Breast epithelium (tissue), 4 donors: ENCODE results near the gene SDF2. TPM values are rescaled to one million over a fixed set of nuclear protein-coding genes. Genes with fewer than 3 reads are reported as not detected.

Experiments
- DNase-seq, 2 donors: peaks; one replicate each; pipeline ENCODE4 v3.0.0-alpha.2; 2019; ENCODE audit warnings: low spot score in 2 of 2
- H3K27ac ChIP-seq, 2 donors: fragments of 200-600 bp; sonication (generic) in 1 of 2; one replicate each; pipeline ENCODE4 v1.5.1; 2016 to 2019; ENCODE audit warnings: mild to moderate bottlenecking in 1 of 2
- H3K27me3 ChIP-seq, 2 donors: fragments of 200-600 bp; sonication (generic) in 1 of 2; one replicate each; pipeline versions ENCODE4 v1.5.1 to v1.6.0; 2017 to 2019; ENCODE audit warnings: control low read depth in 1 of 2, mild to moderate bottlenecking in 1 of 2
- H3K36me3 ChIP-seq: fragments of 200-600 bp; one replicate; pipeline ENCODE4 v1.5.1; 2019
- H3K4me1 ChIP-seq, 2 donors: fragments of 200-600 bp; sonication (generic); one replicate each; pipeline ENCODE4 v1.5.1; 2016 to 2019; ENCODE audit warnings: control low read depth in 1 of 2
- H3K4me3 ChIP-seq, 3 donors: fragments of 200-600 bp; sonication (generic); 1 replicate in 2 of 3; 2 replicates in 1 of 3; pipeline ENCODE4 v1.5.1; 2016 to 2019; ENCODE audit warnings: mild to moderate bottlenecking in 3 of 3, moderate library complexity in 2 of 3
- H3K9me3 ChIP-seq, 2 donors: fragments of 200-600 bp; sonication (generic) in 1 of 2; one replicate each; pipeline ENCODE4 v1.5.1; 2016 to 2019; ENCODE audit warnings: control low read depth in 1 of 2
- CTCF ChIP-seq, 3 donors: fragments of 450-650 bp; IDR thresholded peaks; one replicate each; pipeline ENCODE4 v1.5.1; 2016 to 2017; ENCODE audit warnings: antibody characterized with exemption in 3 of 3, mild to moderate bottlenecking in 3 of 3, moderate library complexity in 3 of 3
- POLR2A ChIP-seq: fragments of 450-650 bp; IDR thresholded peaks from one replicate; pipeline ENCODE4 v1.6.1; 2016; ENCODE audit warnings: antibody characterized with exemption, mild to moderate bottlenecking, moderate library complexity
- POLR2AphosphoS5 ChIP-seq, 3 donors: sonication (generic); formaldehyde crosslinking; IDR thresholded peaks; one replicate each; pipeline ENCODE4 v1.6.1; 2017; ENCODE audit warnings: antibody characterized with exemption in 3 of 3
- intact Hi-C: fragments of 100-400 bp; cut with DNase I; formaldehyde crosslinking; loops from one replicate; pipeline ENCODE4 v1.15.1; 2023; ENCODE audit warnings: low total_unique reads
- total RNA-seq, 3 donors: library from RNA; depleted of rRNA; stranded (reverse); fragments of >200 nt; gene quantifications; one replicate each; pipeline ENCODE4 v1.1.0, GENCODE V29; 2016

Gene SDF2
- total RNA-seq, 3 donors from 2014 or later, result 38.1 to 66.6 (median 54.1) TPM

GRCh38 chr17:28705728-28706334 is 44.1 kb upstream of the SDF2 start:
- DNase-seq, result no peak
- H3K27me3 ChIP-seq, result no peaks in the 10 kb centered on the region
- H3K27ac ChIP-seq, result no peak overlapping the region
- peaks cover 6% of the 10 kb centered on the region for H3K36me3 ChIP-seq
- TF ChIP-seq CTCF (IDR thresholded peaks at IDR 0.05), result no peak
- no peak for TF ChIP-seq POLR2A
- TF ChIP-seq POLR2AphosphoS5 (IDR thresholded peaks at IDR 0.05), result no peak
- H3K4me1 ChIP-seq, result no peaks in the 10 kb centered on the region
- no peaks in the 10 kb centered on the region for H3K9me3 ChIP-seq
- H3K4me3 ChIP-seq, result no peak overlapping the region
- intact Hi-C loops, result no loop called here

DNA sequence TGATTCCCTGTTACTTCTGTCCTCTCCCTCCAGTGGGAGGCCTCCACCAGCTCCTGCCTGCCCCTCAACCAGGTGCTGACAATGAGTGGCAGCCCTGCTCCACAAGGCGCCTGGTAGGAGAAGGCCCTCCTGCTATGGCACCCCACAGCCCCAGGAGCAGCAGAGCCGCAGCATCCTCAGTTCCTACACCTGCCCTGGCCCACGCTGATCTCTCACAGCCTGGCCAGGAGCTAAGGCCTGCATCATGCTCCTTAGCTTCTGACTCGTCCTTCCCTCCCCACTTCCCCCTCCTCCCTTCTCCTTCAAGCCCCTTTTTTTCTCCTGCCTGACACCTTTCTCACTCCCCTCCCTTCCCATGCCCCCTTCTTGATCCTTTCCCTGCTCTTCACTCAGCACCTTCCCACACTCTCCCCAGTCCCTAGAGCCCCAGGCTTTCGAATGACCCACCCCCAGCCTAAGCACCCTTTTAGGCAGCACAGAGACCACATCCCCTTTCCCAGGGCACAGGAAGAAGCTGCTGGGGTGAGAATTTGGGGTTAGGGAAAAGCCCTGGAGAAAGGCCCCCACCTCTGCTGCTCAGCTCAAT is 43.5 kb upstream of the SDF2 start:
- intact Hi-C loops, result no loop called here
- Histone ChIP-seq H3K4me3 (no peak overlapping the region), H3K27me3 (no peaks in the 10 kb centered on the region), H3K9me3 (no peaks in the 10 kb centered on the region), H3K27ac (no peak overlapping the region), H3K4me1 (no peaks in the 10 kb centered on the region), H3K36me3 (peaks cover 6% of the 10 kb centered on the region)
- no peak for TF ChIP-seq CTCF (IDR thresholded peaks at IDR 0.05)
- no peak for TF ChIP-seq POLR2A
- TF ChIP-seq POLR2AphosphoS5 (IDR thresholded peaks at IDR 0.05), result no peak
- DNase-seq, result no peak

DNA sequence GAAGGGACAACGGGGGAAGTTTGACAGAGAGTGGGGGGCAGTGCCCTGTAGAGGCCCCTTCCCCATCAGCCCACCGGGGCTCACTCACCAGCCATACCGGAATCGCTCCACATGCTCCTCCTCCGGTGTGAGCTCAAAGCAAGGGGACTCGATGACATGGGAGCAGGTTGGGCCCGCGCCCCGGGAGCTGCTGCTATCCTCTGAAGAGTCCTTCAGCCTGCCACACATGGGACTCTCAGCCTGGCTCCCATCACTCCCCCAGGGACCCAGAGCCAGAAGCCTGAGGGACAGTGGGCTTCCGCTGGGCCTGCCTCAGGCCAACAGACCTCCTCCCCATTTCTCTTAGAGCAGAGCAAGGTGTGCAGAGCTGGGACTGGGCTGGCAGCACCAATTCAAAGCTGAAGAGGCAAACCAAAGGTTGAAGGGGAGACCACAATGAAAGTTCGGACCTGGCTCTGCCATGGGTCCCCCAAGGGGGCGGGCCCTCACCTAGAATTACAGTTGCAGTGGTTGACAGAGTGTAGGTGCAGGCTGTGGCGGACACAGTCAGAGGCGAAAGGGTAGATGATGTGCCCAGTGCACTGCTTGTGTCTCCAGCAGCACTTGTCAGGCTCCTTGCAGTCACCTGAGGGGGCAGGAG is 42.6 kb upstream of the SDF2 start:
- peaks cover 6% of the 10 kb centered on the region for H3K36me3 ChIP-seq
- no peak overlapping the region for H3K27ac ChIP-seq
- TF ChIP-seq CTCF (IDR thresholded peaks at IDR 0.05), result no peak
- TF ChIP-seq POLR2A, result no peak
- no peak for TF ChIP-seq POLR2AphosphoS5 (IDR thresholded peaks at IDR 0.05)
- H3K4me3 ChIP-seq, result no peak overlapping the region
- no peaks in the 10 kb centered on the region for H3K27me3 ChIP-seq
- H3K4me1 ChIP-seq, result no peaks in the 10 kb centered on the region
- no peaks in the 10 kb centered on the region for H3K9me3 ChIP-seq
- DNase-seq, result no peak
- intact Hi-C loops, result no loop called here

DNA sequence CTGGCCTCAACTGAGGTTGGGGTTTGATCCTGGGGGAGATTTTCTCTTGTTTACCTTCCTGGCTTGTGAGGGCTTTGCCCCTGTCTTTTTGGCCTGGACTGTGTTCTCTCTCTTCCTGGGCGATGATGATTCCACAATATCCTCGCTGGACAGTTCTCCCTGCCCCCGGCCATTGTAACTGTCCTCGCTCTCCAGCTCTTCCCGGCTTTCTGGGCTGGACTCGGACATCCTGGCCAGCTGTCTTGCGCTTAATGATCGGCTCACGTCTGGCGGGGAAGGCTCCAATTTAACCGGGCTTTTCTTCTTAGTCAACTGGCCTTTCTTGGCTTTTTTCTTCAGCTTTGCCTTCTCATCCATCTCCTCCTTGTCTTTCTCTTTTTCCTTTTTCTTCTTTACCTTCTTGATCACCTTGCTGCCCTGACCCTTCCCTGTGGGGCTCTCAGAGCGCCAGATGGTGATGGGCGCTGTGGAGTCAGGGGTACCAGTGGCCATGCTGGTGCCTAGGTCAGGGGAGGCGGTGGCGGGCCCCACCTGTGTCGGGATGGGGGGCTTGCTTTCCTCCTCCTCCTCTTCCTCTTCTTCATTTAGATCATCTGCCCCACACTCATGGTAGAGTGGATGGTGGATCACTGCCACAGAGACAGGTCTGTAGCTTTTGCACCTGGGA is 42.0 kb upstream of the SDF2 start:
- Histone ChIP-seq H3K4me3 (no peak overlapping the region), H3K27me3 (no peaks in the 10 kb centered on the region), H3K4me1 (no peaks in the 10 kb centered on the region), H3K9me3 (no peaks in the 10 kb centered on the region), H3K36me3 (peaks cover 7% of the 10 kb centered on the region), H3K27ac (no peak overlapping the region)
- TF ChIP-seq CTCF (IDR thresholded peaks at IDR 0.05), result no peak
- TF ChIP-seq POLR2AphosphoS5 (IDR thresholded peaks at IDR 0.05), result no peak
- no peak for TF ChIP-seq POLR2A
- intact Hi-C loops, result no loop called here
- DNase-seq, result no peak

DNA sequence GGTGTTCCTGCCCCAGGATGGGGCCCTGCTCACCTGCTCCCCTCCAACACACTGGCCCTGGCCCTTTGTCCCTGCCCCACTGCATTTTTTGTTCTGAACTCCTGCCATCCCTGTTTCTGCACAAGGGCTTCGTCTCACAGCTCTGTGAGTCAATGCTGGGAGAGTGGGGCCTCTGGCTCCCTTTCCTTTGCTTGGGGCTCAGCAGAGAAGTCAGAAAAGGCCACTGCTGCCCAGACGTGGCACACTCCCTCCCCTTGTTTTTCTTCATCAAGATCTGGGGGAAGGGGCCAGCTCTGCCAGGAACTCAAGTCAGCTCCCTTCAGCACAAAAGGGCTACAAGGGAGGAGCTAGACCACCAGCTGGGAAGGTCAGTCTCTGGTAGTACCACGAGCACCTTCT is 41.0 kb upstream of the SDF2 start:
- no peak for TF ChIP-seq CTCF (IDR thresholded peaks at IDR 0.05)
- TF ChIP-seq POLR2AphosphoS5 (IDR thresholded peaks at IDR 0.05), result no peak
- no peak for TF ChIP-seq POLR2A
- Histone ChIP-seq H3K4me3 (no peak overlapping the region), H3K4me1 (no peaks in the 10 kb centered on the region), H3K36me3 (peaks cover 16% of the 10 kb centered on the region), H3K9me3 (no peaks in the 10 kb centered on the region), H3K27me3 (no peaks in the 10 kb centered on the region), H3K27ac (no peak overlapping the region)
- no peak for DNase-seq
- intact Hi-C loops, result no loop called here
